ENCODE results near the gene DNAJB7. TPM values are rescaled to one million over a fixed set of nuclear protein-coding genes. Genes with fewer than 3 reads are reported as not detected.
A peak's percentile ranks its signal among the peaks of the same experiment; 100 is the strongest.

Gene DNAJB7
- total RNA-seq, 1 donor from 2014 or later, result not detected

- Histone ChIP-seq H3K27me3 (no peaks in the 10 kb centered on the region), H3K27ac (no peak overlapping the region), H3K4me3 (no peak overlapping the region), H3K4me1 (no peaks in the 10 kb centered on the region), H3K9me3 (no peaks in the 10 kb centered on the region), H3K36me3 (peaks cover 15 to 17% of the 10 kb centered on the region in 2 donors)
- no peak for TF ChIP-seq CTCF (IDR thresholded peaks at IDR 0.05)
- no peak for DNase-seq (ENCODE audit: low spot score in 2 of 2)
- intact Hi-C loops (cut with DNase I), result no loop called here
Measured at GRCh38 chr22:40867109-40867508, 5.2 kb upstream of the DNAJB7 start.

GRCh38 chr22:40862537-40862936 lies 624 bp upstream of the DNAJB7 start:
- TF ChIP-seq CTCF (IDR thresholded peaks at IDR 0.05), result no peak
- intact Hi-C loops (cut with DNase I), result no loop called here
- Histone ChIP-seq H3K4me1 (peaks cover 4 to 10% of the 10 kb centered on the region in 2 donors), H3K27ac (no peak overlapping the region), H3K27me3 (no peaks in the 10 kb centered on the region), H3K36me3 (peaks cover 0 to 15% of the 10 kb centered on the region in 2 donors), H3K4me3 (no peak overlapping the region), H3K9me3 (no peaks in the 10 kb centered on the region)
- DNase-seq (ENCODE audit: low spot score in 2 of 2), result no peak

GRCh38 chr22:40857309-40857855 lies 4.5 kb downstream of the DNAJB7 start:
- H3K4me3 ChIP-seq, result peak overlapping the region; percentile 73 to 99
- intact Hi-C loops (cut with DNase I), result loop anchor here (1.0 to 5.0 kb wide), 6 partner anchors 38 to 765 kb away; partner anchors contain the start of genes DESI1, L3MBTL2, RBX1 and SLC25A17
- no peak for TF ChIP-seq CTCF (IDR thresholded peaks at IDR 0.05)
- peaks cover 0 to 11% of the 10 kb centered on the region in 2 donors for H3K36me3 ChIP-seq
- no peak for DNase-seq (ENCODE audit: low spot score in 2 of 2)
- H3K9me3 ChIP-seq, result no peaks in the 10 kb centered on the region
- peaks cover 10 to 29% of the 10 kb centered on the region in 2 donors for H3K4me1 ChIP-seq
- H3K27me3 ChIP-seq, result no peaks in the 10 kb centered on the region
- peak overlapping the region; percentile 87 to 96 for H3K27ac ChIP-seq

GRCh38 chr22:40856513-40857308 lies 5.2 kb downstream of the DNAJB7 start, which contains the start of the genes ST13 and XPNPEP3:
Gene ST13 (minus strand): TSS chr22:40856639. CDS start chr22:40856540, 99 bp downstream.
Gene XPNPEP3 (plus strand): TSS chr22:40857148. CDS start chr22:40857182, 34 bp downstream.
- no peaks in the 10 kb centered on the region for H3K9me3 ChIP-seq
- peak within 1 kb of the TSS; percentile 73 to 99 for H3K4me3 ChIP-seq
- DNase-seq (ENCODE audit: low spot score in 2 of 2), result peak; percentile 91 to 98
- H3K36me3 ChIP-seq, result peaks cover 0 to 5% of the 10 kb centered on the region in 2 donors
- peaks cover 10 to 29% of the 10 kb centered on the region in 2 donors for H3K4me1 ChIP-seq
- no peaks in the 10 kb centered on the region for H3K27me3 ChIP-seq
- intact Hi-C loops (cut with DNase I), result loop anchor here (1.0 to 5.0 kb wide), 6 partner anchors 37 to 766 kb away; partner anchors contain the start of genes DESI1, L3MBTL2, RBX1 and SLC25A17
- H3K27ac ChIP-seq, result peak within 1 kb of the TSS; percentile 87 to 96
- no peak for TF ChIP-seq CTCF (IDR thresholded peaks at IDR 0.05)

- H3K4me1 ChIP-seq, result peaks cover 10 to 29% of the 10 kb centered on the region in 2 donors
- H3K9me3 ChIP-seq, result no peaks in the 10 kb centered on the region
- H3K27ac ChIP-seq, result peak overlapping the region; percentile 87 to 96
- peak overlapping the region; percentile 73 to 99 for H3K4me3 ChIP-seq
- intact Hi-C loops (cut with DNase I), result loop anchor here (2.0 to 5.0 kb wide), 5 partner anchors 96 to 766 kb away; partner anchors contain the start of genes DESI1, L3MBTL2, RBX1 and XRCC6
- H3K36me3 ChIP-seq, result no peaks in the 10 kb centered on the region
- TF ChIP-seq CTCF (IDR thresholded peaks at IDR 0.05), result no peak
- DNase-seq (ENCODE audit: low spot score in 2 of 2), result peak in 1 of 2 donors; percentile 67
- H3K27me3 ChIP-seq, result no peaks in the 10 kb centered on the region
Measured at GRCh38 chr22:40855979-40856512, 5.9 kb downstream of the DNAJB7 start.
